DND-41 (cell line): ENCODE results near the gene AAMDC.

Source experiments
- ATAC-seq: fragments of 200-7000 bp; cut with Tn5 transposase; 3 replicates; pipeline ENCODE4 v1.9.1; 2021; ENCODE audit warnings: low read depth; ENCODE audit not compliant: insufficient read depth
- DNase-seq: peaks from one replicate; pipeline ENCODE4 v3.0.0-alpha.2; 2020
- H2AFZ ChIP-seq: 2 replicates; pipeline ENCODE4 v1.6.0; 2012; ENCODE audit warnings: low read depth, low read length
- H3K27ac ChIP-seq: 2 replicates; pipeline ENCODE4 v1.5.1; 2012; ENCODE audit warnings: low read length, inconsistent platforms
- H3K27me3 ChIP-seq: fragments of 200-600 bp; sonication (generic); 2 replicates; pipeline ENCODE4 v1.6.0; 2012; ENCODE audit warnings: low read length, mild to moderate bottlenecking, inconsistent platforms; ENCODE audit not compliant: insufficient read depth, poor library complexity
- H3K36me3 ChIP-seq: 2 replicates; pipeline ENCODE4 v1.5.1; 2012; ENCODE audit warnings: low read length, inconsistent platforms; ENCODE audit not compliant: insufficient read depth
- H3K4me1 ChIP-seq: 2 replicates; pipeline ENCODE4 v1.5.1; 2012; ENCODE audit warnings: mild to moderate bottlenecking, low read length; ENCODE audit not compliant: insufficient read depth
- H3K4me2 ChIP-seq: 2 replicates; pipeline ENCODE4 v1.6.0; 2012; ENCODE audit warnings: mild to moderate bottlenecking, moderate library complexity, low read length, inconsistent platforms; ENCODE audit not compliant: insufficient read depth
- H3K4me3 ChIP-seq, 2 experiments: fragments of 200-600 bp in 1 of 2; shearing (Covaris generic) in 1 of 2; 2 replicates each; pipeline ENCODE4 v1.5.1; 2012 to 2016; ENCODE audit warnings: inconsistent platforms in 2 of 2, low read length in 2 of 2, mild to moderate bottlenecking in 2 of 2, low read depth in 1 of 2, moderate library complexity in 1 of 2
- H3K79me2 ChIP-seq: 2 replicates; pipeline ENCODE4 v1.6.0; 2012; ENCODE audit warnings: low read length, inconsistent platforms; ENCODE audit not compliant: insufficient read depth
- H3K9ac ChIP-seq: 2 replicates; pipeline ENCODE4 v1.6.0; 2012; ENCODE audit warnings: low read depth, mild to moderate bottlenecking, inconsistent platforms, low read length, moderate library complexity
- H3K9me3 ChIP-seq: 2 replicates; pipeline ENCODE4 v1.5.1; 2012; ENCODE audit warnings: low read length, moderate library complexity, mild to moderate bottlenecking, inconsistent platforms; ENCODE audit not compliant: insufficient read depth, severe bottlenecking
- H4K20me1 ChIP-seq: 2 replicates; pipeline ENCODE4 v1.6.0; 2012; ENCODE audit warnings: low read length; ENCODE audit not compliant: insufficient read depth
- CTCF ChIP-seq: IDR thresholded peaks from 2 replicates; pipeline ENCODE4 v1.5.1; 2012; ENCODE audit warnings: borderline replicate concordance, low read length, moderate library complexity, mild to moderate bottlenecking; ENCODE audit not compliant: poor library complexity, severe bottlenecking; ENCODE audit errors: extremely low read depth
- EZH2 ChIP-seq: IDR thresholded peaks from 3 replicates; pipeline ENCODE4 v1.6.1; 2012; ENCODE audit warnings: borderline replicate concordance, low read depth, mild to moderate bottlenecking, moderate library complexity, low read length, inconsistent platforms; ENCODE audit not compliant: severe bottlenecking

AAMDC gene

GRCh38 chr11:77778118-77778517, 42.8 kb upstream of the AAMDC start:
- Histone ChIP-seq H2AFZ (no peak overlapping the region), H3K36me3 (peaks cover 12% of the 10 kb centered on the region), H3K79me2 (peaks cover 95% of the 10 kb centered on the region), H3K4me2 (no peak overlapping the region), H4K20me1 (peaks cover 56% of the 10 kb centered on the region), H3K9ac (no peak overlapping the region), H3K4me1 (peaks cover 3% of the 10 kb centered on the region; the same call in 1 of the 2 replicates), H3K27me3 (no peaks in the 10 kb centered on the region), H3K9me3 (no peaks in the 10 kb centered on the region), H3K27ac (no peak overlapping the region), H3K4me3 (no peak overlapping the region)
- no peak for ATAC-seq
- no peak for DNase-seq
- no peak for TF ChIP-seq CTCF
- TF ChIP-seq EZH2: no peak

GRCh38 chr11:77778549-77778948, 42.4 kb upstream of the AAMDC start:
- DNase-seq (no peak), ATAC-seq (no peak)
- no peak overlapping the region for H2AFZ ChIP-seq
- H3K4me1 ChIP-seq: no peaks in the 10 kb centered on the region
- no peak overlapping the region for H3K4me2 ChIP-seq
- H3K27ac ChIP-seq: no peak overlapping the region
- H3K9ac ChIP-seq: no peak overlapping the region
- no peak overlapping the region for H3K4me3 ChIP-seq
- peaks cover 61% of the 10 kb centered on the region for H4K20me1 ChIP-seq
- peaks cover 95% of the 10 kb centered on the region for H3K79me2 ChIP-seq
- no peaks in the 10 kb centered on the region for H3K27me3 ChIP-seq
- TF ChIP-seq EZH2 (no peak), CTCF (no peak)
- H3K36me3 ChIP-seq: peaks cover 12% of the 10 kb centered on the region
- no peaks in the 10 kb centered on the region for H3K9me3 ChIP-seq

GRCh38 chr11:77779935-77780334, 41.0 kb upstream of the AAMDC start:
- Histone ChIP-seq H3K4me1 (no peaks in the 10 kb centered on the region), H3K4me2 (no peak overlapping the region), H3K27ac (no peak overlapping the region), H2AFZ (no peak overlapping the region), H4K20me1 (peaks cover 68% of the 10 kb centered on the region), H3K9ac (no peak overlapping the region), H3K9me3 (no peaks in the 10 kb centered on the region), H3K36me3 (peaks cover 12% of the 10 kb centered on the region), H3K79me2 (peaks cover 95% of the 10 kb centered on the region), H3K27me3 (no peaks in the 10 kb centered on the region), H3K4me3 (no peak overlapping the region)
- no peak for ATAC-seq
- TF ChIP-seq EZH2 (no peak), CTCF (no peak)
- no peak for DNase-seq

GRCh38 chr11:77783025-77783424, 37.9 kb upstream of the AAMDC start:
- H3K4me2 ChIP-seq: no peak overlapping the region
- ATAC-seq (no peak), DNase-seq (no peak)
- H3K27me3 ChIP-seq: no peaks in the 10 kb centered on the region
- no peak for TF ChIP-seq EZH2
- TF ChIP-seq CTCF: no peak
- H3K79me2 ChIP-seq: peaks cover 95% of the 10 kb centered on the region
- H3K9ac ChIP-seq: no peak overlapping the region
- no peaks in the 10 kb centered on the region for H3K4me1 ChIP-seq
- no peak overlapping the region for H2AFZ ChIP-seq
- H3K27ac ChIP-seq: no peak overlapping the region
- peaks cover 63% of the 10 kb centered on the region for H4K20me1 ChIP-seq
- no peak overlapping the region for H3K4me3 ChIP-seq
- no peaks in the 10 kb centered on the region for H3K9me3 ChIP-seq
- peaks cover 3% of the 10 kb centered on the region; the same call in 1 of the 2 replicates for H3K36me3 ChIP-seq
